Measurements from ENCODE around the gene ST3GAL4. TPM values are rescaled to one million over a fixed set of nuclear protein-coding genes. Genes with fewer than 3 reads are reported as not detected.

The ST3GAL4 gene
- total and polyA plus RNA-seq, 10 of the 15 experiments (the other 5 are each of a cell fraction or from before 2014, with no cell fraction given): 3.8 to 8.1 (median 6.5) TPM; not detected in 2

DNA sequence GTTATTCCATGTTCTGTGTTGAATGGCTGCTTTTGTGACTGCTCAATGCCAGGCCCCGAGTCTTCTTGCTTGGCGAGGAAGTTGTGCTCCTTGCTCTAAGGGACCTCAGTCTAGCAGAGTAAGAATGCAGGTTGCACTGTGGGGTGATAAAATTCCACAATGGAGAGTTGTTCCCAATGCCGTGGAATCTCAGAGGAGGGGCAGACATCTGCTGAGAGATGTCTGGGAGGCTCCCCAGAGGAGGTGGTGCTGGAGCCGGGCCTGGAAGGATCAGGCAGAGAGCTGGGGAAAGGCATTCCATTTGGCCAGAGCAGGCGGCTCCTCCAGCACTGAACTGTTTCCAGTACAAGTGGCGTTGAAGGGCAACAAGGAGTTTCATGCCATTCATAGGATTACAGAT is 55.2 kb downstream of the ST3GAL4 start:
- no peaks in the 10 kb centered on the region for H3K9me3 ChIP-seq (replicated peaks; ENCODE audit: control insufficient read depth, insufficient read depth, low read length)
- ChIA-PET CTCF (interaction anchor here (0.8 to 1.2 kb wide), 2 partner anchors 9 to 100 kb away, joined by 4 to 9 read pairs; no protein-coding TSS in a partner anchor), POLR2A (no interaction called here), SMC1A (ENCODE audit: uncharacterized antibody, unreplicated experiment) (interaction anchor here (1.6 kb wide), 1 partner anchor 70 kb away, joined by 10 read pairs; no protein-coding TSS in a partner anchor), RAD21 (ENCODE audit: unreplicated experiment) (interaction anchor here (1.8 kb wide), 1 partner anchor 100 kb away, joined by 4 read pairs; no protein-coding TSS in a partner anchor)
- no peak overlapping the region for H3K4me3 ChIP-seq
- H3K79me2 ChIP-seq (ENCODE audit: control insufficient read depth, insufficient read depth, low read length): no peaks in the 10 kb centered on the region
- no TSS peak for BruUV-seq (replicated peaks)
- ATAC-seq (no peak), FAIRE-seq (no peak), DNase-seq (ENCODE audit: low read depth, low spot score) (no peak)
- no peak overlapping the region for H2AFZ ChIP-seq (ENCODE audit: control insufficient read depth, low read depth, low read length)
- H3K27me3 ChIP-seq (replicated peaks in 1 of 2; ENCODE audit: control insufficient read depth in 2 of 2, insufficient read depth in 2 of 2, low read length in 1 of 2): no peaks in the 10 kb centered on the region
- no peak overlapping the region for H3K4me2 ChIP-seq (ENCODE audit: control insufficient read depth, insufficient read depth)
- intact Hi-C loops (cut with micrococcal nuclease; ENCODE audit: unreplicated experiment) (no loop called here), in situ Hi-C loops (cut with MboI) (no loop called here)
- TF ChIP-seq PML (IDR thresholded peaks at IDR 0.05; ENCODE audit: low read length): no peak
- no peak for TF ChIP-seq ZNF384 (IDR thresholded peaks at IDR 0.05; ENCODE audit: borderline replicate concordance, low read depth, low read length)
- TF ChIP-seq, protein P1, sequence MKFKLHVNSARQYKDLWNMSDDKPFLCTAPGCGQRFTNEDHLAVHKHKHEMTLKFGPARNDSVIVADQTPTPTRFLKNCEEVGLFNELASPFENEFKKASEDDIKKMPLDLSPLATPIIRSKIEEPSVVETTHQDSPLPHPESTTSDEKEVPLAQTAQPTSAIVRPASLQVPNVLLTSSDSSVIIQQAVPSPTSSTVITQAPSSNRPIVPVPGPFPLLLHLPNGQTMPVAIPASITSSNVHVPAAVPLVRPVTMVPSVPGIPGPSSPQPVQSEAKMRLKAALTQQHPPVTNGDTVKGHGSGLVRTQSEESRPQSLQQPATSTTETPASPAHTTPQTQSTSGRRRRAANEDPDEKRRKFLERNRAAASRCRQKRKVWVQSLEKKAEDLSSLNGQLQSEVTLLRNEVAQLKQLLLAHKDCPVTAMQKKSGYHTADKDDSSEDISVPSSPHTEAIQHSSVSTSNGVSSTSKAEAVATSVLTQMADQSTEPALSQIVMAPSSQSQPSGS (IDR thresholded peaks at IDR 0.05; ENCODE audit: low read length): no peak
- TF ChIP-seq RELA (IDR thresholded peaks at IDR 0.05; ENCODE audit: borderline replicate concordance, partially characterized antibody): no peak
- no peak for TF ChIP-seq WRNIP1 (IDR thresholded peaks at IDR 0.05; ENCODE audit: borderline replicate concordance, low read depth, low read length)
- TF ChIP-seq NFIC (IDR thresholded peaks at IDR 0.05; ENCODE audit: low read depth, low read length): no peak
- no peak for TF ChIP-seq RFX5 (IDR thresholded peaks at IDR 0.05; ENCODE audit: low read depth, low read length)
- TF ChIP-seq MYB (IDR thresholded peaks at IDR 0.05; ENCODE audit: borderline replicate concordance, low read depth, low read length): no peak
- TF ChIP-seq, protein P2, sequence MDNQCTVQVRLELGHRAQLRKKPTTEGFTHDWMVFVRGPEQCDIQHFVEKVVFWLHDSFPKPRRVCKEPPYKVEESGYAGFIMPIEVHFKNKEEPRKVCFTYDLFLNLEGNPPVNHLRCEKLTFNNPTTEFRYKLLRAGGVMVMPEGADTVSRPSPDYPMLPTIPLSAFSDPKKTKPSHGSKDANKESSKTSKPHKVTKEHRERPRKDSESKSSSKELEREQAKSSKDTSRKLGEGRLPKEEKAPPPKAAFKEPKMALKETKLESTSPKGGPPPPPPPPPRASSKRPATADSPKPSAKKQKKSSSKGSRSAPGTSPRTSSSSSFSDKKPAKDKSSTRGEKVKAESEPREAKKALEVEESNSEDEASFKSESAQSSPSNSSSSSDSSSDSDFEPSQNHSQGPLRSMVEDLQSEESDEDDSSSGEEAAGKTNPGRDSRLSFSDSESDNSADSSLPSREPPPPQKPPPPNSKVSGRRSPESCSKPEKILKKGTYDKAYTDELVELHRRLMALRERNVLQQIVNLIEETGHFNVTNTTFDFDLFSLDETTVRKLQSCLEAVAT (IDR thresholded peaks at IDR 0.05): no peak
- TF ChIP-seq DPF2 (IDR thresholded peaks at IDR 0.05): no peak
- no peak for TF ChIP-seq BHLHE40 (IDR thresholded peaks at IDR 0.05; ENCODE audit: borderline replicate concordance in 1 of 2, low read depth in 2 of 2, low read length in 1 of 2)
- no peak for TF ChIP-seq MAX (IDR thresholded peaks at IDR 0.05; ENCODE audit: low read depth, low read length)
- TF ChIP-seq ETV6 (conservative IDR thresholded peaks at IDR 0.05 in 1 of 2, IDR thresholded peaks at IDR 0.05 in 1 of 2; ENCODE audit: borderline replicate concordance in 1 of 2, low read depth in 1 of 2): no peak
- TF ChIP-seq ASH2L (IDR thresholded peaks at IDR 0.05; ENCODE audit: borderline replicate concordance, low read depth): no peak
- no peak for TF ChIP-seq TCF12 (IDR thresholded peaks at IDR 0.05; ENCODE audit: low read depth, low read length)
- TF ChIP-seq, protein P3, sequence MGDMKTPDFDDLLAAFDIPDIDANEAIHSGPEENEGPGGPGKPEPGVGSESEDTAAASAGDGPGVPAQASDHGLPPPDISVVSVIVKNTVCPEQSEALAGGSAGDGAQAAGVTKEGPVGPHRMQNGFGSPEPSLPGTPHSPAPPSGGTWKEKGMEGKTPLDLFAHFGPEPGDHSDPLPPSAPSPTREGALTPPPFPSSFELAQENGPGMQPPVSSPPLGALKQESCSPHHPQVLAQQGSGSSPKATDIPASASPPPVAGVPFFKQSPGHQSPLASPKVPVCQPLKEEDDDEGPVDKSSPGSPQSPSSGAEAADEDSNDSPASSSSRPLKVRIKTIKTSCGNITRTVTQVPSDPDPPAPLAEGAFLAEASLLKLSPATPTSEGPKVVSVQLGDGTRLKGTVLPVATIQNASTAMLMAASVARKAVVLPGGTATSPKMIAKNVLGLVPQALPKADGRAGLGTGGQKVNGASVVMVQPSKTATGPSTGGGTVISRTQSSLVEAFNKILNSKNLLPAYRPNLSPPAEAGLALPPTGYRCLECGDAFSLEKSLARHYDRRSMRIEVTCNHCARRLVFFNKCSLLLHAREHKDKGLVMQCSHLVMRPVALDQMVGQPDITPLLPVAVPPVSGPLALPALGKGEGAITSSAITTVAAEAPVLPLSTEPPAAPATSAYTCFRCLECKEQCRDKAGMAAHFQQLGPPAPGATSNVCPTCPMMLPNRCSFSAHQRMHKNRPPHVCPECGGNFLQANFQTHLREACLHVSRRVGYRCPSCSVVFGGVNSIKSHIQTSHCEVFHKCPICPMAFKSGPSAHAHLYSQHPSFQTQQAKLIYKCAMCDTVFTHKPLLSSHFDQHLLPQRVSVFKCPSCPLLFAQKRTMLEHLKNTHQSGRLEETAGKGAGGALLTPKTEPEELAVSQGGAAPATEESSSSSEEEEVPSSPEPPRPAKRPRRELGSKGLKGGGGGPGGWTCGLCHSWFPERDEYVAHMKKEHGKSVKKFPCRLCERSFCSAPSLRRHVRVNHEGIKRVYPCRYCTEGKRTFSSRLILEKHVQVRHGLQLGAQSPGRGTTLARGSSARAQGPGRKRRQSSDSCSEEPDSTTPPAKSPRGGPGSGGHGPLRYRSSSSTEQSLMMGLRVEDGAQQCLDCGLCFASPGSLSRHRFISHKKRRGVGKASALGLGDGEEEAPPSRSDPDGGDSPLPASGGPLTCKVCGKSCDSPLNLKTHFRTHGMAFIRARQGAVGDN (IDR thresholded peaks at IDR 0.05): no peak
- H3K9ac ChIP-seq (ENCODE audit: control insufficient read depth, insufficient read depth, low read length): no peak overlapping the region
- WGBS (ENCODE audit: insufficient coverage, insufficient replicate concordance, low lambda C conversion rate, missing lambda C conversion rate): 66% methylated on average over 6 of the region's 6 CpGs
- no peaks in the 10 kb centered on the region for H4K20me1 ChIP-seq (ENCODE audit: control insufficient read depth, insufficient read depth)
- H3K27ac ChIP-seq (ENCODE audit: control insufficient read depth, insufficient read depth): no peak overlapping the region
- no peaks in the 10 kb centered on the region for H3K4me1 ChIP-seq (ENCODE audit: control insufficient read depth, insufficient read depth, low read length)
- no peaks in the 10 kb centered on the region for H3K36me3 ChIP-seq (ENCODE audit: control insufficient read depth in 2 of 2, insufficient read depth in 2 of 2, low read length in 1 of 2)

All from GM12878 (cell line).